T-helper 2 cell (primary cell): Measurements from ENCODE around the gene STARD7.
A peak's percentile ranks its signal among the peaks of the same experiment; 100 is the strongest.
"Not testable (repeated sequence)": the region's sequence is repeated elsewhere in the genome, so short reads cannot be mapped to it uniquely, and the experiment has no call there.

Source experiments
- DNase-seq, 5 experiments: peaks; one replicate each; pipeline versions ENCODE4 v3.0.0 to v3.0.0-alpha.2; 2012 to 2022
- total RNA-seq, 2 donors: gene quantifications; one replicate each; lab custom pipeline; 2026; lab: John Stamatoyannopoulos, UW

STARD7 gene, protein sequence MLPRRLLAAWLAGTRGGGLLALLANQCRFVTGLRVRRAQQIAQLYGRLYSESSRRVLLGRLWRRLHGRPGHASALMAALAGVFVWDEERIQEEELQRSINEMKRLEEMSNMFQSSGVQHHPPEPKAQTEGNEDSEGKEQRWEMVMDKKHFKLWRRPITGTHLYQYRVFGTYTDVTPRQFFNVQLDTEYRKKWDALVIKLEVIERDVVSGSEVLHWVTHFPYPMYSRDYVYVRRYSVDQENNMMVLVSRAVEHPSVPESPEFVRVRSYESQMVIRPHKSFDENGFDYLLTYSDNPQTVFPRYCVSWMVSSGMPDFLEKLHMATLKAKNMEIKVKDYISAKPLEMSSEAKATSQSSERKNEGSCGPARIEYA
- 95.3 to 127 reads per million in 2 donors for total RNA-seq

DNA sequence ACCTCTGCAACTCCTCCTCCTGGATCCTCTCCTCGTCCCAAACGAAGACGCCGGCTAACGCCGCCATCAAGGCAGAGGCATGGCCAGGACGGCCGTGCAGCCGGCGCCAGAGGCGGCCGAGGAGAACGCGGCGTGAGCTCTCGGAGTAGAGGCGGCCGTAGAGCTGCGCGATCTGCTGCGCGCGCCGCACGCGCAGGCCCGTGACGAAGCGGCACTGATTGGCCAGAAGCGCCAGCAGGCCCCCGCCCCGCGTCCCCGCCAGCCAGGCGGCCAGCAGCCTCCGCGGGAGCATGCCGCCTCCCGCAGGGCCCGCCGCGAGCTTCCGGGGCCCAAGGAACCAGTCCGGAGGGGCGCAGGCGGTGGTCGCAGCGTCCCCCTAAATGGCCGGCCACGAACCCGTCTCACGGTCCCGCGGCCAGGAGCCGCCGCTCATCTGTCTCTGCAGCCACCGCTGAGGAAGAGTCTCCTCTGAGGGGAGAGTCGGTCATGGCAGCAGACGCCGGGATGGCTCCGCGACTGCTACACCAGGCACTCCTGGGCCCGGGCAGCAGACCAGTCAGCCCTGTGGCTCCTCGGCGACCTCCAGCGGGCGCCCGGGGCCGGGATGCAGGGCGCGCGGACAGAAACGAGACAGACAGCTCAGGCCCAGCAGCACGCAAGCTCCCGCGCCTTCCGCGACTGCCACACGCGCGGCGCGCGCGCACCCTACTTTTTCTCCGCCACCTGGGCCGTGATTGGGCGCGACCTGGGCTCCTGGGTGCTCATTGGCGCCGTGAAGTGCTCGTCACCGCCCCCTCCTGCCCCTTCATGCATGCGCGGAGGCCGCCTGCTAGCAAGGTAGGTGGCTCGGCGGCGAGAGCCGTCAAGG, at the start of gene STARD7:
STARD7 (minus strand) TSS at position 685 of the 868 bp plus-strand sequence; CDS start at position 292, 393 bp downstream.
- peak; percentile 91 to 99 (median 94) for DNase-seq

DNA sequence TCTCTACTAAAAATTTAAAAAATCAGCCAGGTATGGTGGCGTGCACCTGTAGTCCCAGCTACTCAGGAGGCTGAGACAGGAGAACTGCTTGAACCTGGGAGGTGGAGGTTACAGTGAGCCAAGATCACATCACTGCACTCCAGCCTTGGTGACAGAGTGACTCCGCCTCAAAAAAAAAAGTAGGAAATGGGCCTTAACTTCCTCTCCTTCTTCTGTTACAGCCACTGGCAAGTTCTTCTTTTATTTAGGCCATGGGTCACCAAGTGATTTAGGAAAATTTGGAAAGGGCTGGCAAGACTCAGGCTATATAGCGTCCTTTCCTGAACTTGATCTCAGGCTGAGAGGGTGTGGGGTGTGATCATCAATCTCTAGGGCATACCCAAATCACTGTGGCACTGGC, 49.1 kb upstream of the STARD7 start:
- DNase-seq: not testable (repeated sequence)

DNA sequence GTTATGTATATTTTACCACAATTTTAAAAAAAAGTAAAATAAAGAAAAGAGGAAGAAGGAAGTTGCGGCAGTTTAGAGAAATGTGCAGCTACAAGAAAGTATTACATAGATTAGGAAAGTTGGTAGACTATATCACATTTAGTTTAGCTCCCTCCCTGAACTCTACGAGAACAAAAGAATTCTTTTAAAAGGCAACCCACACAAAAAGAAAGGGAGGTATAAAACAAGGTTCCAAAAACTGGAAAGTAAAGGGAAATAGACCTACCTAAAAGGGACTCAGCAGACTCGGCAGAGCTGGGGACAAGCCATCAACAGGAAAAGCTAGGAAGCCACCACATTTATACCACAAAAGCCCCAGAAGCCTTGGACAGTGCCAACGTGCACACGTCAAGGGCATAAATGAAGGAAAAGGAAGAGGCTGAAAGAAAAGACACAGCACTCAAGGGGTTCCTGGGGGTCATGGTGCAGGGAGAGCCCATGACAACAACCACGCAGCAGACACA, 48.0 kb upstream of the STARD7 start:
- no peak for DNase-seq

DNA sequence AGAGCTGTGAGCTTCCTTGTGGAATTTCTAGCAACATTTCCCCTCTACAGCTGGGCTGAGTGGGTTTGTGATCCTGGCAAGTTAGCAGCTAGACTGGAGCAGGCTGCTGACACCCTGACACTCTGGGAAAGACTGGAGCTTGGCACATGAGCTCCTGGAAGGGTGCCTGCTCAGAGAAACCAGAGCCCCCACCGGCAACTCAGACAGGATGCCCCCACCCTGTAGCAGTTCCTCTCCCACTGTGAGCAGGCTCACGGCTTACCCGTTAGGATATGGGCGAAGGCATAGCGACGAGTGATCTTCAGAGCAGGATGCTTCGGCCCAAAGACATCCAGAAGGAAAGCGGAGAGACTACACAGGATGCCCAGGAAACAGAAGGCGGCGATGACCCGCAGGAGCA, 45.9 kb upstream of the STARD7 start:
- no peak for DNase-seq

DNA sequence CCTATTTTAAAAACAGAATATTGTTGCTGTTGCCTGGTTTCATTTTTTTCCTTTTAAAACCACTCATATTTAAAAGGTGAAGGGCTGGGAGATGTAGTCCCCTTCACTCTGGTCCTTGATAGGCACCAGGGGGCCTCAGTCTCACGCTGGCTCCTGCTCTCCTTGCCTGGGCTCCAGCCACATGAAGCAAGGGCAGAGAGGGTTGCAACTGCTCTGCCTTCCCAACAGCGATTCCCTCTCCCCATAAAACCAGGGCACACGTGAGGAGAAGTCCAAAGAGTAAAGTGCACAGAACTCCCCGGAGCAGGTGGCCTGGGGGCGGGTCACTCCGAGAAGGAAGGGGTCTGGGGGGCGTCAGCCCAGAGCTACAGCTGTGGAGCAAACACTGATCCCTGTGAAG, 44.4 kb upstream of the STARD7 start:
- no peak for DNase-seq

- DNase-seq: no peak
Observed at GRCh38 chr2:96252526-96252925, 43.9 kb upstream of the STARD7 start.

DNA sequence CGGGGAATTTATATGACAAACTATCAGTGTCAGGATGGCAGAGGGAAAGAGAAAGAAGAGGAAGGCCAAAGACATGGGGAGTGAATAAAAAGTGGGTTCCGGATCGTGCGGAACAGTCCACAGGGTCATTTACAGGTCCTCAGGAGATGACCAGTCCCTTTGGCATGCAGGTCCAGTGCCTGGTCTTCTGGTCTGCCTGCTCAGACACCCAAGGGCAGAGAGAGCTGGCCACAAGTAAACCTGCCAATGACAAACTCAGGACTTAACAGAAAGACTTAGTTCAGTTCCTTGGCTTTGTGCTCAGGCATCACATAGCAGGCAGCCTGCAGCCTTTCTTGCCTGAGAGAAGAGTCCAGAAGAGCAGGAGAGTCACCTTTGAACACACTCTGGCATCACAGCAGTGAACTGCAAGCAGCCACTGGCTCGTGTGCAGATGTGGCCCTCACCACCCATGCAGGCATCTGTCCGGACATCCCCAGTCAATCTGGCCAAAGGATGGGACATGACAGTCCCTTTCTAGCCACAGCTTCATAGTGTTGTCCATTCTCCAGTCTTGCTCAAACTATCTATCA, 43.2 kb upstream of the STARD7 start:
- DNase-seq: no peak

- DNase-seq: no peak
Observed at GRCh38 chr2:96250188-96250587, 41.6 kb upstream of the STARD7 start.

DNA sequence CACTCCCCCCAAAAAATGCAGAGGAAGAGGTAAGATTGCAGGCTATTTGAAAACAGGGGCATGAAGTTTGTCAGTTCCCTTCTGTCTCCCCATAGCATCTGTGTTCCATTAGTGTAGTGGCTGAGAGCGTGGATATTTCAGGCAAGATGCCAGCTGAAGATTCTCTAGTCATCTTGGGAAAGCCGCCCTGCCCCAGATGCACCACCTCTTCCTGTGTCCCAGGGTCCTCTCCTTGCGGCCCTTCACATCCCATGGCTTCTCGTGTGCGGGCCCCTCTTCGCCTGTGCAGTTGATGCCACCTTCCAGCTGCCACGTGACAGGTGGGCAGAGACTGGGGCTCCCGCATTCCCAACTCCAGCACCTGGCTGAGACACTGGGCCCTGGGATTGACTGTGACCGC, 41.0 kb upstream of the STARD7 start:
- no peak for DNase-seq

DNA sequence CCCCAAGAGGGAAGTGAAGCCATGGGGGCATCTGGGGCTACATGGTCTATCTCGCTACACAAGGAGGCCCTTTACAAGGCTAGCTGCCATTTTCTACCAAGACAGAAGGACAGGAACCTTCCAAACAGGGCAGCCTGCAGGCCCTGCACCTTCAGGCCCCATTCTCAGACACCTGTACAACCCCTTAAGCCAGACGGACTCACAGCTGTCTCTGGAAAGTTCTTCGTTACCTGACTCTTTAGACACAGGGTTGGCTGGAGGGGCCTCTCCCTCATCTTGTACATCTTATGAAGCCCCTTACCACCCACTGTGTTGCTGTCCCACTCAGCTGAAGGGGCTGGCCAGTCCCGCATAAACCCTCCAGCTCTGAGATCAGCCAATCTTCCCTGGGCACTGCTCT, 40.0 kb upstream of the STARD7 start:
- no peak for DNase-seq

DNA sequence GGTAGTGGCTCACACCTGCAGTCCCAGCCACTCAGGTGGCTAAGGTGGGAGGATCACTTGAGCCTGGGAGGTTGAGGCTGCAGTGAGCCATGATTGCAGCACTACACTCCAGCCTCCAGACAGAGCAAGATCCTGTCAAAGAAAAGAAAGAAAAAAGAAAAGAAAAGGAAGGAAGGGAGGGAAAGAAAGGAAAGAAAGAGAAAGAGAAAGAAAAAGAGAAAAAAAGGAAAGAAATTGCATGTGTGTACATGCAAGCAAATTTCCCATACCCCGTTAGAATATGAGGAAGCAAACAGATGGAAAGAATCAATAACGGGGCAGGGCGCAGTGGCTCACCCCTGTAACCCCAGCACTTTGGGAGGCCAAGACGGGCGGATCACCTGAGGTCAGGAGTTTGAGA, 39.3 kb upstream of the STARD7 start:
- DNase-seq: no peak

- no peak for DNase-seq
Observed at GRCh38 chr2:96247009-96247408, 38.4 kb upstream of the STARD7 start.

DNA sequence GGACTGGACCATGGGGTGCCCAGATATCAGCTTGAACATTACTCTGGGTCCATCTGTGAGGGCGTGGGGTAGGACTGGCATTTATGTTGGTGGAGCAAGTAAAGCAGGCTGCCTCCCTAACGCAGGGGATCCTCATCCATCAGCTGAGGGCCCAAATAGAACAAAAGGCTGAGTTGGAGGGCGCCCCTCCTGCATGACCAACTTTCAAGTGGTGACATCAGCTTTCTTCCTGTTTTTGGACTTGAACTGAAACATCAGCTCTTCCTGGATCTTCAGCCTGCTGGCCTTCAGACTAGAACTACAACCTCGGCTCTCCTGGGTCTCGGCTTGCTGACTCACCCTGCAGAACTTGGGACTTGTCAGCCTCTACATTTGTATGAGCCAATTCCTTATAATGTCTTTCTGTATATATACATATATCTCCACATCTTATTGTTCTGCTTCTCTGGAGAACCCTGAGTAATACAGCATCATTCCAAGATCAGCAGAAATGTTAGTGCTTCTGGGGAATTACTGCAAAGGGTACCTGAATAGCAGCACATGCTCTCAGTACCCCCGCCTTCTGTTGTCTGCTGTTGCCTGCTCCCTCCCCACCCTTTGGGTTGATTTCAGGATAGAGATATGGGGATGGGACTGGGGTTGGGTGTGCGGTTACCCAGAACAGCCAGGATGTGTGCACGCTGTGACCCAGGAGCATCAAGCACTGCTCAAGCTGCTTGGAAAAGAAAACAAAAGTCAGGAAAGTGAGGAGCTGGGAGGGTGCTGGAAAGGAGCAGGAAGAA, 37.2 kb upstream of the STARD7 start:
- DNase-seq: no peak

- no peak for DNase-seq
Observed at GRCh38 chr2:96243843-96244242, 35.2 kb upstream of the STARD7 start.

- DNase-seq: peak in 4 of 5 experiments; percentile 23 to 93 (median 28)
Observed at GRCh38 chr2:96241900-96242611, 33.4 kb upstream of the STARD7 start.

GRCh38 chr2:96241227-96241626, 32.6 kb upstream of the STARD7 start:
- no peak for DNase-seq

- no peak for DNase-seq
Observed at GRCh38 chr2:96240341-96241038, 31.9 kb upstream of the STARD7 start.

DNA sequence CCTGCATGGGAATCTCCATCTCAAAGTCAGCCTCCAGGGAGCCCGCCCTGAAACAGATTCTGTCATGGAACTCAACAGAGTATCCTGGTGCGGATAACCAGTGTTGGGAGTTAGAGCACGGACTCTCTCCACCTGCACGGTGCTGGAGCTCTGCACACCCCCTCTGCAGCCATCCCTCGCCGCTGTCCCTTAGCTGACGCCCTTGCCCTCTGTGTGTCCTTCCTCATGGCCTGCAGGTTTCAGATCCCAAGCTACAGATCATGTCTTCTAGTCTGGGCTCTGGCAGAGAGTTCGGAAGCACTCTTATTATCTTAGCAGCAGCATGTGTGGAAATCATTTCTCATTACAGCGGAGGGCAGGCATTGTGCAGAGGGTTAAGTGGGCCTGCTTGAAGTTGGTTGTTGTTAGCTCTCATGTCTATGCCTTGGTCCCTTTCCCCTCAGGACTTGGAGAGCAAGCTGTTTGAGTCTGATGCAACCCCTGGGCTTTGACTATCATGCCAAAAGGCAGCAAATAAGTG, 31.2 kb upstream of the STARD7 start:
- DNase-seq: no peak

DNA sequence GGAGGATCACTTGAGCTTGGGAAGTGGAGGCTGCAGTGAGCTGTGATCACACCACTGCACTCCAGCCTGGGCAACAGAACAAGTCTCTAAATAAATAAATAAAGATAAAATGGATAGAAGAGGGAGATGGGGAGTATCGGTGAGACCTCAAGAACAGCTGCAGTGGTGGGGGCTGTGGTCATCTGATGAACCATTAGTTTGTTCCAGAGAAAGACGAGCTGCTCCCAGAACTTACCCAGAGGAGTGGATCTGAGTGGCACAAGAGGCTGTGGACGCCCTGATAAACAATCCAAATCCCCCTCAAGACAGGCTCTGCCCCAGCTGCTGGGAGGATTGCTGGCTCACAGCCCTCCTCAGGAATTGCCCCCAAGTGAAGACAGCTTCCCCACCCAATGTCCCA, 30.5 kb upstream of the STARD7 start:
- no peak for DNase-seq

- no peak for DNase-seq
Observed at GRCh38 chr2:96238266-96238665, 29.6 kb upstream of the STARD7 start.

GRCh38 chr2:96236882-96237281, 28.3 kb upstream of the STARD7 start:
- DNase-seq: no peak
